Naive thymus-derived CD4-positive, alpha-beta T cell (primary cell): Measurements from ENCODE around the gene TMEM63C. TPM values are rescaled to one million over a fixed set of nuclear protein-coding genes. Genes with fewer than 3 reads are reported as not detected.

Source experiments
- ATAC-seq: fragments of 150-1000 bp; cut with Tn5 transposase; 2 replicates; pipeline ENCODE4 v1.10.0; 2021; ENCODE audit warnings: mild to moderate bottlenecking, moderate library complexity
- CTCF ChIA-PET: fragments of 350-600 bp; sonication (Branson Sonifier 250); formaldehyde crosslinking; loops from one replicate; lab custom pipeline; 2021; ENCODE audit warnings: antibody characterized with exemption; lab: Charles Lee
- POLR2A ChIA-PET: fragments of 350-600 bp; sonication (Branson Sonifier 250); formaldehyde crosslinking; loops from one replicate; lab custom pipeline; 2021; ENCODE audit warnings: antibody characterized with exemption, inconsistent platforms; lab: Charles Lee
- DNase-seq, 9 donors: peaks; one replicate each; pipeline versions ENCODE4 v3.0.0 to v3.0.0-alpha.2; 2020 to 2022; ENCODE audit warnings: mixed read lengths in 1 of 9
- H3K27ac ChIP-seq: one replicate; pipeline ENCODE4 v1.7.0; 2013; ENCODE audit warnings: mild to moderate bottlenecking, low read depth, low read length, moderate library complexity
- H3K27me3 ChIP-seq, 2 donors: one replicate each; pipeline ENCODE4 v1.7.0; 2013; ENCODE audit warnings: low read length in 2 of 2, mild to moderate bottlenecking in 2 of 2, moderate library complexity in 2 of 2; ENCODE audit not compliant: control insufficient read depth in 2 of 2, insufficient read depth in 2 of 2
- H3K36me3 ChIP-seq, 3 experiments: 1 replicate in 2 of 3; 2 replicates in 1 of 3; pipeline ENCODE4 v1.7.0; 2013; ENCODE audit warnings: low read length in 3 of 3, mild to moderate bottlenecking in 3 of 3, moderate library complexity in 1 of 3; ENCODE audit not compliant: insufficient read depth in 3 of 3, control insufficient read depth in 2 of 3
- H3K4me1 ChIP-seq, 2 donors: one replicate each; pipeline ENCODE4 v1.7.0; 2013; ENCODE audit warnings: low read length in 2 of 2, mild to moderate bottlenecking in 2 of 2, moderate library complexity in 1 of 2; ENCODE audit not compliant: control insufficient read depth in 2 of 2, insufficient read depth in 2 of 2
- H3K4me3 ChIP-seq: 2 replicates; pipeline ENCODE4 v1.7.0; 2013; ENCODE audit warnings: mild to moderate bottlenecking, low read length
- H3K9me3 ChIP-seq, 3 experiments: 1 replicate in 2 of 3; 2 replicates in 1 of 3; pipeline ENCODE4 v1.7.0; 2013; ENCODE audit warnings: low read length in 3 of 3; ENCODE audit not compliant: control insufficient read depth in 2 of 3
- H3K27ac Mint-ChIP-seq, 9 donors: one replicate each; pipeline ENCODE4 v1.8.0; 2020 to 2022; ENCODE audit warnings: mixed read lengths in 9 of 9, mild to moderate bottlenecking in 8 of 9, moderate library complexity in 5 of 9, inconsistent platforms in 2 of 9
- H3K27me3 Mint-ChIP-seq, 5 donors: one replicate each; pipeline ENCODE4 v1.8.0; 2021 to 2022; ENCODE audit warnings: mixed read lengths in 5 of 5, mild to moderate bottlenecking in 1 of 5
- H3K36me3 Mint-ChIP-seq, 5 donors: one replicate each; pipeline ENCODE4 v1.8.0; 2020 to 2022; ENCODE audit warnings: mixed read lengths in 5 of 5, mild to moderate bottlenecking in 3 of 5, inconsistent platforms in 1 of 5
- H3K4me1 Mint-ChIP-seq, 7 donors: one replicate each; pipeline ENCODE4 v1.8.0; 2020 to 2022; ENCODE audit warnings: mixed read lengths in 7 of 7, mild to moderate bottlenecking in 3 of 7, inconsistent platforms in 1 of 7
- H3K4me3 Mint-ChIP-seq, 10 donors: one replicate each; pipeline ENCODE4 v1.8.0; 2020 to 2022; ENCODE audit warnings: mild to moderate bottlenecking in 10 of 10, mixed read lengths in 10 of 10, moderate library complexity in 6 of 10, inconsistent platforms in 2 of 10
- H3K9me3 Mint-ChIP-seq, 11 donors: one replicate each; pipeline ENCODE4 v1.8.0; 2020 to 2022; ENCODE audit warnings: mixed read lengths in 11 of 11, mild to moderate bottlenecking in 4 of 11, inconsistent platforms in 1 of 11, moderate library complexity in 1 of 11
- intact Hi-C, 2 donors: fragments of 100-400 bp; cut with micrococcal nuclease; formaldehyde crosslinking; loops; one replicate each; pipeline ENCODE4 v1.15.1; 2023
- polyA plus RNA-seq, 2 donors: library from polyadenylated mRNA; unstranded; fragments of 300-500 nt; fragmentation: Illumina TruSeq; gene quantifications; one replicate each; pipeline ENCODE4 v1.2.3, GENCODE V29; 2021
- total RNA-seq, 6 experiments: library from RNA in 5 of 6; stranded (reverse) in 5 of 6; gene quantifications; 1 replicate in 5 of 6; 2 replicates in 1 of 6; pipeline ENCODE4 v1.2.3 and lab custom pipeline; 2021 to 2026

TMEM63C gene
- total RNA-seq = 1 to 10 TPM in 2 of 5 experiments, under 1 TPM in 3; 0.46 to 4.9 (median 0.80) TPM
- polyA plus RNA-seq = not detected
- total RNA-seq (lab: John Stamatoyannopoulos, UW) = 0.81 reads per million

GRCh38 chr14:77181603-77182437 is at the start of gene TMEM63C:
Gene TMEM63C (plus strand): TSS chr14:77181798. CDS start chr14:77218814, 37,016 bp downstream.
- intact Hi-C loops = no loop called here
- peak within 1 kb of the TSS; percentile 62 to 88 (median 76) for H3K4me3 Mint-ChIP-seq
- peaks cover 0 to 1% (median 0%) of the 10 kb centered on the region in 11 donors for H3K9me3 Mint-ChIP-seq
- Histone ChIP-seq H3K36me3 (no peaks in the 10 kb centered on the region), H3K27me3 (peaks cover 0 to 3% of the 10 kb centered on the region in 2 donors), H3K9me3 (no peaks in the 10 kb centered on the region), H3K4me3 (peak within 1 kb of the TSS; percentile 56), H3K27ac (no peak within 1 kb of the TSS), H3K4me1 (peaks cover 8 to 9% of the 10 kb centered on the region in 2 donors)
- DNase-seq (peak in 8 of 9 donors; percentile 5 to 51 (median 25)), ATAC-seq (peak; percentile 74)
- H3K27me3 Mint-ChIP-seq = peaks cover 22 to 45% (median 42%) of the 10 kb centered on the region in 5 donors
- peak within 1 kb of the TSS in 1 of 9 donors; percentile 51 for H3K27ac Mint-ChIP-seq
- ChIA-PET CTCF (no interaction called here), POLR2A (no interaction called here)
- peaks cover 0 to 24% (median 10%) of the 10 kb centered on the region in 7 donors for H3K4me1 Mint-ChIP-seq
- H3K36me3 Mint-ChIP-seq = no peaks in the 10 kb centered on the region

- intact Hi-C loops = no loop called here
- CTCF ChIA-PET = no interaction called here
Measured at GRCh38 chr14:77131871-77132486, 49.6 kb upstream of the TMEM63C start.

GRCh38 chr14:77133720-77134338 is 47.8 kb upstream of the TMEM63C start:
- H3K9me3 ChIP-seq = no peaks in the 10 kb centered on the region
- no peaks in the 10 kb centered on the region for H3K36me3 Mint-ChIP-seq
- H3K4me3 ChIP-seq = no peak overlapping the region
- intact Hi-C loops = loop anchor here in 1 of 2 donors (1.0 kb wide), 1 partner anchor 74 kb away; no protein-coding TSS in a partner anchor
- DNase-seq (peak in 8 of 9 donors; percentile 37 to 68 (median 45)), ATAC-seq (peak; percentile 81)
- peaks cover 0 to 6% (median 0%) of the 10 kb centered on the region in 11 donors for H3K9me3 Mint-ChIP-seq
- H3K36me3 ChIP-seq = no peaks in the 10 kb centered on the region
- no peak overlapping the region for H3K27ac ChIP-seq
- no peak overlapping the region for H3K27ac Mint-ChIP-seq
- no peak overlapping the region for H3K4me3 Mint-ChIP-seq
- peaks cover 3 to 8% (median 4%) of the 10 kb centered on the region in 7 donors for H3K4me1 Mint-ChIP-seq
- peaks cover 65 to 87% (median 80%) of the 10 kb centered on the region in 5 donors for H3K27me3 Mint-ChIP-seq
- H3K4me1 ChIP-seq = no peaks in the 10 kb centered on the region
- ChIA-PET CTCF (interaction anchor here (0.6 kb wide), 1 partner anchor 40 kb away, joined by 3 read pairs; no protein-coding TSS in a partner anchor), POLR2A (no interaction called here)
- peaks cover 0 to 4% of the 10 kb centered on the region in 2 donors for H3K27me3 ChIP-seq

More at GRCh38 chr14:77131871-77132486, 49.6 kb upstream of the TMEM63C start:
- H3K27ac ChIP-seq = no peak overlapping the region
- POLR2A ChIA-PET = no interaction called here
- H3K4me1 ChIP-seq = no peaks in the 10 kb centered on the region
- peaks cover 0 to 7% (median 3%) of the 10 kb centered on the region in 7 donors for H3K4me1 Mint-ChIP-seq
- H3K36me3 Mint-ChIP-seq = no peaks in the 10 kb centered on the region
- H3K9me3 ChIP-seq = no peaks in the 10 kb centered on the region
- H3K27me3 Mint-ChIP-seq = peaks cover 61 to 84% (median 77%) of the 10 kb centered on the region in 5 donors
- peaks cover 0 to 4% of the 10 kb centered on the region in 2 donors for H3K27me3 ChIP-seq
- no peak for ATAC-seq
- H3K4me3 Mint-ChIP-seq = no peak overlapping the region
- peak overlapping the region in 2 of 9 donors; percentile 4 to 34 for H3K27ac Mint-ChIP-seq
- no peak for DNase-seq
- H3K36me3 ChIP-seq = no peaks in the 10 kb centered on the region
- peaks cover 0 to 6% (median 0%) of the 10 kb centered on the region in 11 donors for H3K9me3 Mint-ChIP-seq
- no peak overlapping the region for H3K4me3 ChIP-seq

GRCh38 chr14:77139022-77139421 is 42.6 kb upstream of the TMEM63C start:
- no peak overlapping the region for H3K4me3 ChIP-seq
- intact Hi-C loops = no loop called here
- CTCF ChIA-PET = no interaction called here
- Mint-ChIP-seq H3K27ac (no peak overlapping the region), H3K4me3 (peak overlapping the region in 6 of 10 donors; percentile 7 to 80 (median 61)), H3K4me1 (peaks cover 12 to 26% (median 22%) of the 10 kb centered on the region in 7 donors), H3K36me3 (no peaks in the 10 kb centered on the region), H3K9me3 (peaks cover 0 to 2% (median 0%) of the 10 kb centered on the region in 11 donors), H3K27me3 (peaks cover 68 to 80% (median 77%) of the 10 kb centered on the region in 5 donors)
- H3K27ac ChIP-seq = no peak overlapping the region
- no peak for ATAC-seq
- H3K4me1 ChIP-seq = peaks cover 0 to 4% of the 10 kb centered on the region in 2 donors
- no peak for DNase-seq
- H3K36me3 ChIP-seq = no peaks in the 10 kb centered on the region
- H3K27me3 ChIP-seq = no peaks in the 10 kb centered on the region
- H3K9me3 ChIP-seq = no peaks in the 10 kb centered on the region
- POLR2A ChIA-PET = no interaction called here

GRCh38 chr14:77139540-77140358 is 41.8 kb upstream of the TMEM63C start:
- peak overlapping the region; percentile 37 to 80 (median 62) for H3K4me3 Mint-ChIP-seq
- ChIA-PET CTCF (no interaction called here), POLR2A (no interaction called here)
- peaks cover 71 to 80% (median 77%) of the 10 kb centered on the region in 5 donors for H3K27me3 Mint-ChIP-seq
- Histone ChIP-seq H3K4me1 (peaks cover 0 to 4% of the 10 kb centered on the region in 2 donors), H3K27me3 (no peaks in the 10 kb centered on the region), H3K4me3 (no peak overlapping the region), H3K36me3 (no peaks in the 10 kb centered on the region), H3K27ac (no peak overlapping the region), H3K9me3 (no peaks in the 10 kb centered on the region)
- no peaks in the 10 kb centered on the region for H3K36me3 Mint-ChIP-seq
- peaks cover 0 to 2% (median 0%) of the 10 kb centered on the region in 11 donors for H3K9me3 Mint-ChIP-seq
- peaks cover 12 to 26% (median 22%) of the 10 kb centered on the region in 7 donors for H3K4me1 Mint-ChIP-seq
- peak overlapping the region in 1 of 9 donors; percentile 9 for H3K27ac Mint-ChIP-seq
- DNase-seq = peak in 1 of 9 donors; percentile 58
- ATAC-seq = peak; percentile 64
- intact Hi-C loops = no loop called here
